Measurements from ENCODE around the gene KRT33B. TPM values are rescaled to one million over a fixed set of nuclear protein-coding genes. Genes with fewer than 3 reads are reported as not detected.

The KRT33B gene
- polyA plus RNA-seq, 3 donors, result not detected

GRCh38 chr17:41366070-41366469 is 3.5 kb downstream of the KRT33B start:
- Histone ChIP-seq H4K20me1 (ENCODE audit: insufficient read depth, low read length) (no peaks in the 10 kb centered on the region), H3K4me2 (replicated peaks; ENCODE audit: extremely low read depth, low read length, poor library complexity, severe bottlenecking) (no peak overlapping the region), H3K36me3 (replicated peaks in 1 of 2; ENCODE audit: control insufficient read depth in 1 of 2, insufficient read depth in 2 of 2, low read length in 2 of 2) (no peaks in the 10 kb centered on the region), H3K27me3 (ENCODE audit: control insufficient read depth in 2 of 2, insufficient read depth in 2 of 2, low read length in 2 of 2) (no peaks in the 10 kb centered on the region), H3K9me3 (replicated peaks in 1 of 2; ENCODE audit: control insufficient read depth in 1 of 2, insufficient read depth in 1 of 2, low read length in 2 of 2) (no peaks in the 10 kb centered on the region), H3K79me2 (ENCODE audit: insufficient read depth, low read length) (no peaks in the 10 kb centered on the region), H3K4me3 (replicated peaks in 1 of 3; ENCODE audit: low read depth in 2 of 3, low read length in 3 of 3) (no peak overlapping the region), H3K4me1 (ENCODE audit: control insufficient read depth in 1 of 2, insufficient read depth in 2 of 2, low read length in 2 of 2) (no peaks in the 10 kb centered on the region), H2AFZ (ENCODE audit: insufficient read depth, low read depth, low read length, poor library complexity, severe bottlenecking) (no peak overlapping the region), H3K27ac (ENCODE audit: low read depth in 1 of 2, low read length in 2 of 2) (no peak overlapping the region), H3K9ac (ENCODE audit: insufficient read depth, low read length, poor library complexity, severe bottlenecking) (no peak overlapping the region)
- peaks cover 0 to 18% (median 5%) of the 10 kb centered on the region in 3 donors for H3K27me3 Mint-ChIP-seq (ENCODE audit: low read depth in 3 of 3)
- H3K9me3 Mint-ChIP-seq, result peaks cover 0 to 10% (median 3%) of the 10 kb centered on the region in 7 donors
- TF ChIP-seq CTCF (IDR thresholded peaks at IDR 0.05), result no peak
- no peaks in the 10 kb centered on the region for H3K4me1 Mint-ChIP-seq
- no peak overlapping the region for H3K4me3 Mint-ChIP-seq
- no peak for DNase-seq
- no peak overlapping the region for H3K27ac Mint-ChIP-seq
- intact Hi-C loops (cut with micrococcal nuclease), result no loop called here
- no peaks in the 10 kb centered on the region for H3K36me3 Mint-ChIP-seq

GRCh38 chr17:41363881-41364280 is 5.7 kb downstream of the KRT33B start:
- no peaks in the 10 kb centered on the region for H3K4me1 ChIP-seq (ENCODE audit: control insufficient read depth in 1 of 2, insufficient read depth in 2 of 2, low read length in 2 of 2)
- peak overlapping the region in 1 of 7 donors; percentile 70 for H3K27ac Mint-ChIP-seq
- H2AFZ ChIP-seq (ENCODE audit: insufficient read depth, low read depth, low read length, poor library complexity, severe bottlenecking), result no peak overlapping the region
- H3K36me3 ChIP-seq (replicated peaks in 1 of 2; ENCODE audit: control insufficient read depth in 1 of 2, insufficient read depth in 2 of 2, low read length in 2 of 2), result no peaks in the 10 kb centered on the region
- H3K27me3 Mint-ChIP-seq (ENCODE audit: low read depth in 3 of 3), result peaks cover 5 to 16% (median 5%) of the 10 kb centered on the region in 3 donors
- no peak overlapping the region for H3K27ac ChIP-seq (ENCODE audit: low read depth in 1 of 2, low read length in 2 of 2)
- intact Hi-C loops (cut with micrococcal nuclease), result no loop called here
- H4K20me1 ChIP-seq (ENCODE audit: insufficient read depth, low read length), result no peaks in the 10 kb centered on the region
- peaks cover 0 to 10% (median 3%) of the 10 kb centered on the region in 7 donors for H3K9me3 Mint-ChIP-seq
- H3K4me1 Mint-ChIP-seq, result no peaks in the 10 kb centered on the region
- no peaks in the 10 kb centered on the region for H3K79me2 ChIP-seq (ENCODE audit: insufficient read depth, low read length)
- no peak overlapping the region for H3K9ac ChIP-seq (ENCODE audit: insufficient read depth, low read length, poor library complexity, severe bottlenecking)
- no peaks in the 10 kb centered on the region for H3K9me3 ChIP-seq (replicated peaks in 1 of 2; ENCODE audit: control insufficient read depth in 1 of 2, insufficient read depth in 1 of 2, low read length in 2 of 2)
- WGBS (ENCODE audit: insufficient coverage), result 100% methylated on average over 1 of the region's 2 CpGs
- H3K27me3 ChIP-seq (ENCODE audit: control insufficient read depth in 2 of 2, insufficient read depth in 2 of 2, low read length in 2 of 2), result no peaks in the 10 kb centered on the region
- no peak for TF ChIP-seq CTCF (IDR thresholded peaks at IDR 0.05)
- no peaks in the 10 kb centered on the region for H3K36me3 Mint-ChIP-seq
- H3K4me2 ChIP-seq (replicated peaks; ENCODE audit: extremely low read depth, low read length, poor library complexity, severe bottlenecking), result no peak overlapping the region
- no peak for DNase-seq
- no peak overlapping the region for H3K4me3 ChIP-seq (replicated peaks in 1 of 3; ENCODE audit: low read depth in 2 of 3, low read length in 3 of 3)
- H3K4me3 Mint-ChIP-seq, result no peak overlapping the region

All from CD14-positive monocyte (primary cell).